Thyroid gland (tissue), 4 donors: ENCODE measurements around the gene ARL13B.
"Not testable (repeated sequence)": the region's sequence is repeated elsewhere in the genome, so short reads cannot be mapped to it uniquely, and the experiment has no call there.

Experiments used
- POLR2A ChIP-seq, 2 donors: fragments of 450-650 bp; IDR thresholded peaks; one replicate each; pipeline ENCODE4 v1.6.1; 2017; ENCODE audit warnings: antibody characterized with exemption in 2 of 2, mild to moderate bottlenecking in 2 of 2, moderate library complexity in 1 of 2
- TF ChIP-seq, protein P1 (sequence below), 6 experiments: fragments of 200-600 bp in 3 of 6; fragments of 450-650 bp in 3 of 6; sonication (generic) in 3 of 6; IDR thresholded peaks; one replicate each; pipeline ENCODE4 v1.5.1; 2016 to 2019; ENCODE audit warnings: antibody characterized with exemption in 6 of 6, mild to moderate bottlenecking in 2 of 6, inconsistent platforms in 1 of 6, moderate library complexity in 1 of 6

GRCh38 chr3:94044100-94044936 lies 64.4 kb downstream of the ARL13B start:
- TF ChIP-seq, protein P1, sequence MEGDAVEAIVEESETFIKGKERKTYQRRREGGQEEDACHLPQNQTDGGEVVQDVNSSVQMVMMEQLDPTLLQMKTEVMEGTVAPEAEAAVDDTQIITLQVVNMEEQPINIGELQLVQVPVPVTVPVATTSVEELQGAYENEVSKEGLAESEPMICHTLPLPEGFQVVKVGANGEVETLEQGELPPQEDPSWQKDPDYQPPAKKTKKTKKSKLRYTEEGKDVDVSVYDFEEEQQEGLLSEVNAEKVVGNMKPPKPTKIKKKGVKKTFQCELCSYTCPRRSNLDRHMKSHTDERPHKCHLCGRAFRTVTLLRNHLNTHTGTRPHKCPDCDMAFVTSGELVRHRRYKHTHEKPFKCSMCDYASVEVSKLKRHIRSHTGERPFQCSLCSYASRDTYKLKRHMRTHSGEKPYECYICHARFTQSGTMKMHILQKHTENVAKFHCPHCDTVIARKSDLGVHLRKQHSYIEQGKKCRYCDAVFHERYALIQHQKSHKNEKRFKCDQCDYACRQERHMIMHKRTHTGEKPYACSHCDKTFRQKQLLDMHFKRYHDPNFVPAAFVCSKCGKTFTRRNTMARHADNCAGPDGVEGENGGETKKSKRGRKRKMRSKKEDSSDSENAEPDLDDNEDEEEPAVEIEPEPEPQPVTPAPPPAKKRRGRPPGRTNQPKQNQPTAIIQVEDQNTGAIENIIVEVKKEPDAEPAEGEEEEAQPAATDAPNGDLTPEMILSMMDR (IDR thresholded peaks at IDR 0.05): not testable (repeated sequence)
- TF ChIP-seq POLR2A (IDR thresholded peaks at IDR 0.05): not testable (repeated sequence)
